SW480 (cell line): ENCODE results near the gene GLP1R.
"Not testable (repeated sequence)": the region's sequence is repeated elsewhere in the genome, so short reads cannot be mapped to it uniquely, and the experiment has no call there.

Source experiments
- DNase-seq: peaks from one replicate; pipeline ENCODE4 v3.0.0-alpha.2; 2016; ENCODE audit warnings: low spot score

The GLP1R gene

GRCh38 chr6:39128832-39129231 is 80.3 kb downstream of the GLP1R start:
- no peak for DNase-seq

- DNase-seq = no peak
Observed at GRCh38 chr6:39130691-39131090, 82.1 kb downstream of the GLP1R start.

- not testable (repeated sequence) for DNase-seq
Observed at GRCh38 chr6:39134761-39135160, 86.2 kb downstream of the GLP1R start.

- not testable (repeated sequence) for DNase-seq
Observed at GRCh38 chr6:39136207-39136606, 87.6 kb downstream of the GLP1R start.

GRCh38 chr6:39137245-39137644 is 88.7 kb downstream of the GLP1R start:
- DNase-seq = peak; percentile 30
